HFF-Myc (cell line): ENCODE measurements around the gene TTLL3.

Experiments
- DNase-seq: peaks from one replicate; pipeline ENCODE4 v3.0.0-alpha.2; 2011; ENCODE audit warnings: low read depth; ENCODE audit errors: extremely low read depth
- H3K4me3 ChIP-seq: replicated peaks from 2 replicates; pipeline ENCODE4 v1.5.1; 2011; ENCODE audit warnings: low read depth, mild to moderate bottlenecking, control low read depth, low read length
- TF ChIP-seq, protein P1 (sequence below): IDR thresholded peaks from 2 replicates; pipeline ENCODE4 v1.5.1; 2012; ENCODE audit warnings: mild to moderate bottlenecking, low read depth, low read length, control low read depth; ENCODE audit errors: missing control alignments

TTLL3 gene

DNA sequence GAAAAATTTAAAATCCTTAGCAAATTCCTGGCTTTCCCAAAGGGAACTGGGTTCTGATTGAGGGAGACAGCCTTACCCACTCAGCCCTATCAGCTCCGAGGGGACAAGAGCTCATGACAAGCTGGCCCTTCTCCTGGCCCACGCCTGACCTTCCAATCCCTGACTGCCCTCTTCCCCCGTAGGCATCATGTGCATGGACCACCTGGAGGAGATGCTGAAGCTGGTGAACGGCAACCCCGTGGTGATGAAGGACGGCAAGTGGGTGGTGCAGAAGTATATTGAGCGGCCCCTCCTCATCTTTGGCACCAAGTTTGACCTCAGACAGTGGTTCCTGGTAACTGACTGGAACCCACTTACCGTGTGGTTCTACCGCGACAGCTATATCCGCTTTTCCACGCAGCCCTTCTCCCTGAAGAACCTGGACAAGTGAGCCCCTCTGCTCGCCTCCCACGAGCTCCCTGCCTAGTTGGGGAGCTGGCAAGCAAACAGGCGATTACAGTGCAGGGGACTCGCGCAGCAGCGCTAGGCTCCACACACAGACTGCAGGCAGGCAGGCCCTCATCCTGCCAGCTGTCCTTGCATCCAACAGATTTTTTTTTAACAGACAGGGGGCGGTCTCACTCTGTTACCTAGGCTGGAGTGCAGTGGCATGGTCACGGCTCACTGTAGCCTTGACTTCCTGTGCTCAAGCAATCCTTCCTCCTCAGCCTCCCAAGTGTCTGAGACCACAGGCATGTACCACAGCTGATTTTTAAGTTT is 16.9 kb downstream of the TTLL3 start:
- DNase-seq = no peak

DNA sequence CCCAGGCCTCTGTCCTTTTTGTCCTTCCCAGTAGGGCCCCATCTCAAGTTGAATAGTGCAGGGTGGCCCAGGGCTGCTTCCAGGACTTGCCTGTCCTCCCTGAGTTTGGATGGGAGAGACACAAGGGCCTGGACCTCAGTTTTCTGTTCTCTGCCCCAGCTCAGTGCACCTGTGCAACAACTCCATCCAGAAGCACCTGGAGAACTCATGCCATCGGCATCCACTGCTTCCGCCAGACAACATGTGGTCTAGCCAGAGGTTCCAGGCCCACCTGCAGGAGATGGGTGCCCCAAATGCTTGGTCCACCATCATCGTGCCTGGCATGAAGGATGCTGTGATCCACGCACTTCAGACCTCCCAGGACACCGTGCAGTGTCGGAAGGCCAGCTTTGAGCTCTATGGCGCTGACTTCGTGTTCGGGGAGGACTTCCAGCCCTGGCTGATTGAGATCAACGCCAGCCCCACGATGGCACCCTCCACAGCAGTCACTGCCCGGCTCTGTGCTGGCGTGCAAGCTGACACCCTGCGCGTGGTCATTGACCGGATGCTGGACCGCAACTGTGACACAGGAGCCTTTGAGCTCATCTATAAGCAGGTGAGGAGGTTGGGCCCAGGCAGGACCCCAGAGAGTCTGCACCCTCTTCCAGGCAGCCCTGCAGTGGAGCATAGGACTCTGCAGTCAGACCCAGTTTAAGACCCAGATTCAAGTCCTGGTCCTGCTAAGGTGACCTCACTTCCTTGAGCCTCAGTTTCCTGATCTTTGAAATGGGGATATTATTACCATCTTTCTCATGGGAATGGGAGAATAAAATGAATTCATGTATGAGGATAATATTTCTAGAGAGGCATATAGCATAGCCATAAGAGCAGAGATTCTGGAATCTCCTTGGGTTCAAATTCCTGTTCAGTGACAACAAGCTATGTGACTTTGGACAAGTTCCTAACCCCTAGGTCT is 19.0 kb downstream of the TTLL3 start:
- DNase-seq = no peak
- no peak overlapping the region for H3K4me3 ChIP-seq
- TF ChIP-seq, protein P1, sequence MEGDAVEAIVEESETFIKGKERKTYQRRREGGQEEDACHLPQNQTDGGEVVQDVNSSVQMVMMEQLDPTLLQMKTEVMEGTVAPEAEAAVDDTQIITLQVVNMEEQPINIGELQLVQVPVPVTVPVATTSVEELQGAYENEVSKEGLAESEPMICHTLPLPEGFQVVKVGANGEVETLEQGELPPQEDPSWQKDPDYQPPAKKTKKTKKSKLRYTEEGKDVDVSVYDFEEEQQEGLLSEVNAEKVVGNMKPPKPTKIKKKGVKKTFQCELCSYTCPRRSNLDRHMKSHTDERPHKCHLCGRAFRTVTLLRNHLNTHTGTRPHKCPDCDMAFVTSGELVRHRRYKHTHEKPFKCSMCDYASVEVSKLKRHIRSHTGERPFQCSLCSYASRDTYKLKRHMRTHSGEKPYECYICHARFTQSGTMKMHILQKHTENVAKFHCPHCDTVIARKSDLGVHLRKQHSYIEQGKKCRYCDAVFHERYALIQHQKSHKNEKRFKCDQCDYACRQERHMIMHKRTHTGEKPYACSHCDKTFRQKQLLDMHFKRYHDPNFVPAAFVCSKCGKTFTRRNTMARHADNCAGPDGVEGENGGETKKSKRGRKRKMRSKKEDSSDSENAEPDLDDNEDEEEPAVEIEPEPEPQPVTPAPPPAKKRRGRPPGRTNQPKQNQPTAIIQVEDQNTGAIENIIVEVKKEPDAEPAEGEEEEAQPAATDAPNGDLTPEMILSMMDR = no peak

More for the DNA sequence above, 16.9 kb downstream of the TTLL3 start:
- H3K4me3 ChIP-seq = no peak overlapping the region
- TF ChIP-seq, protein P1 = peak; percentile 27

DNA sequence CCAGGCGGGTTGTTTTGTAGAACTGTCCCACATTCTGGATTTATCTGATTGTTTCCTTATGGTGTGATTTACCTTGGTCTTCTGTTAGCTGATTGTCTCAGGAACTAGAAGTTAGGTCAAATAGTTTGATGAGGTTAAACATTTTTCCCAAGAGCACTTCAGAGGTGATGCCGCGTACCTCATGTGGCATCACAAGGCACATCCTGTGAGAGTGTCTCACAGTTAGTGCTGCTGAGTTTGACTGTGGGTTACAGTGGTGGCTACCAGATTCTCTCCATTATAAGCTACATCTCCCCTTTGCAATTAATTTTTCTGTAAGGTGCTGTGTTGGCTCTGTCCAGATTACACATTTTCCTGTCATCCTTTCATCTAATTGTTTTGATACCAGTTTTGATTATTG is 21.2 kb downstream of the TTLL3 start:
- TF ChIP-seq, protein P1 = no peak
- no peak for DNase-seq
- no peak overlapping the region for H3K4me3 ChIP-seq

DNA sequence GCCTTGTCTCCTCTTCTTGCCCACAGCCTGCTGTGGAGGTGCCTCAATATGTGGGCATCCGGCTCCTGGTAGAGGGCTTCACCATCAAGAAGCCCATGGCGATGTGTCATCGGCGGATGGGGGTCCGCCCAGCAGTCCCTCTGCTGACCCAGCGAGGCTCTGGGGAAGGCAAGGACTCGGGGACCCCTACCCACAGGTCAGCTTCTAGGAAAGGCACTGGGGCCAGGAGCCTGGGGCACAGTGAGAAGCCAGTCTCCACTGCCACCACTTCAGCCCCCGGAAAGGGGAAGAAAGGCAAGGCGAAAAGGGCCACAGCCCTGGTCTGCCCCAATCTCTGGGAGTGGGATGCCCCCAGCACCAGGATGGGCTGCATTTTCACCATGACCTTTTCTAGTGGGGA is 23.0 kb downstream of the TTLL3 start:
- DNase-seq = no peak
- TF ChIP-seq, protein P1 = no peak
- H3K4me3 ChIP-seq = no peak overlapping the region

DNA sequence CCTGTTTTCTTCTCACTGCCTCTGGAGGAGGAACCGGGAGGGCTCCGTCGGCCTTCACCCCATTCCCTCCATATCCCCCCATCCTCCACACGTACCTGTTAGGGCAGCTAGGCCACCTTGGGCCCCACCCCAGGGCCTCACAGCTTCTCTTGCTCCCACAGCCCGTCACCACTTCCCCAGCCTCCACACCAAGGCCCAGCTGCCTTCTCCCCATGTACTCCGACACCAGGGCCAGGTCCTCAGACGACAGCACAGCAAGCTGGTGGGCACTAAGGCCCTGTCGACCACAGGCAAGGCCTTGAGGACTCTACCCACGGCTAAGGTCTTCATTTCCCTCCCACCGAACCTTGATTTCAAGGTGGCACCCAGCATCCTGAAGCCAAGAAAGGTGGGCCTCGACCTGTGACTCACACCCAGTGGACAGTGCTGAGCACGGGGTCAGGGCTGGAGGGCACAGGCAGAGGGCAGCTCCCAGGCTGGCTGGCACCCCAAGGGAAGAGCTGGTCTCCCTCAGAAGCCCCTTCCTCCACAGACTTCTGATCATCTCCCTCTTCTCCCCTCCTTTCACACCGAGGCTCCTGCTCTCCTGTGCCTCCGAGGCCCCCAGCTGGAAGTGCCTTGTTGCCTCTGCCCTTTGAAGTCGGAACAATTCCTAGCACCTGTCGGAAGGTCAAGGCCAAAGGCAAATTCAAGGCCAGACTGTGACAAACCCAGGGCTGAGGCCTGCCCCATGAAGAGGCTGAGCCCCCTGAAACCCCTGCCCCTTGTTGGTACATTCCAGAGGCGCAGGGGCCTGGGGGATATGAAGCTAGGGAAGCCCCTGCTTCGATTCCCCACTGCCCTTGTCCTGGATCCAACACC is 24.7 kb downstream of the TTLL3 start:
- TF ChIP-seq, protein P1 = no peak

More for the DNA sequence above, 24.7 kb downstream of the TTLL3 start:
- DNase-seq = no peak
- no peak overlapping the region for H3K4me3 ChIP-seq
